K562 treated with DMSO at 1 percent for 48 hours (cell line): ENCODE results near the gene VPS26C. TPM values are rescaled to one million over a fixed set of nuclear protein-coding genes. Genes with fewer than 3 reads are reported as not detected.

Experiments used
- total RNA-seq: library from RNA; unstranded; fragments of 300-600 nt; gene quantifications from 2 replicates; pipeline ENCODE4 v1.2.3, GENCODE V29; 2022; ENCODE audit warnings: low replicate concordance; ENCODE audit errors: extremely low read depth

Gene VPS26C
- total RNA-seq = not detected in 2 replicates

DNA sequence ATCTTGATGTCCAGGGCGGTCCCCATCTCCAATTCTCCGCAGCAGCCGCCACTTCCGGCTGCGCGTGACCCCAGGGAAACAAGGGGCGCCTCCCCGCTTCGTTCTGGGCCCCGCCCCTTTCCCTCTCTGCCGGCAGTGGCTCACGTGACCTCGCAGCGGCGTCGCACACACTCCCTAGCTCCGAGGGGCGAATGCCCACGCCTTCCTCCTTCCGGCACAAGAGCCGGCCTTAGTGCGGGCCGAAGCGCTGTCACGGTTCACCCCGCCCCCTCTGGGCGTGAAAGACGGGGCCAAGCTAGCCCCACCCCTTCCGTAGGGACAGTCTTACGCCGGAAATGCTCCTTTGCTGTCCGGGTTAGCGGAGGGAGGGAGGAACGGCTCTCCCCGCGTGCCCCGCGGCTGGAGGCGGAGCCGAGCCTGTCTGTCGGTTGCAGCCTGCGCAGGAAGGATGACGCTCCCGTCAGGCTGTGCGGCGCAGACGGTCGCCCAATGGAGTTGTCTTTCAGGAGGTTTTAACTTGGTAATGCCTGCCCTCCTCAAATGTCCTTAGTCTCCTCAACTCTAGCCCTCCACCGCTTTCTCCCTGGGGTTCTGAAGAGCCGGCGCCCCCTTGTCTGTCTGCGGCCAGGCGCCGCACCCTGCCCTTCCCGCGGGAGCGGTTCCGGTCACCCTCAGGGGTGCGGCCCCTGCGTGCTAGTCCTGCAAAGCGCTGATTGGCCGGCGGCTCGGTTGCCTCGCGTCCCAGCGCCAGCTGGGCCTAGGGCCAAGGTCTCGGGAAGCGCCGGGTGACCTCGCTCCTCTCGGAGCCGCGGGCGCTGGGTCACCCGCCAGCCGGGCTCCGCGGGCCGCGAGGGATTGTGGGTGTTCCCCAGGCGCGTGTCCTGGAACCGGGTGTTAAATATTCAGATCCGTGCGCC is at the start of gene VPS26C:
Gene VPS26C, minus strand, starts transcription at position 66 of the 917 bp plus-strand sequence. Its CDS starts 40 bp downstream, at position 26.

Other genes with a start within 250 kb of the VPS26C start
- gene PIGP, start 194.3 kb downstream of the VPS26C start, total RNA-seq = not detected in 2 replicates
- 970 TPM in 1 of 2 replicates, not detected in the other for gene TTC3, start 194.1 kb downstream of the VPS26C start, total RNA-seq
- gene DYRK1A, start 99.4 kb upstream of the VPS26C start, total RNA-seq = not detected in 2 replicates